ENCODE results near the gene AADACL4.

GRCh38 chr1:12692967-12693782 is 49.3 kb downstream of the AADACL4 start:
- TF ChIP-seq CTCF (IDR thresholded peaks at IDR 0.05) (no peak), POLR2A (IDR thresholded peaks at IDR 0.05) (no peak)

Measured in heart left ventricle (tissue), 13 donors.